ENCODE results near the gene LSAMP.

DNA sequence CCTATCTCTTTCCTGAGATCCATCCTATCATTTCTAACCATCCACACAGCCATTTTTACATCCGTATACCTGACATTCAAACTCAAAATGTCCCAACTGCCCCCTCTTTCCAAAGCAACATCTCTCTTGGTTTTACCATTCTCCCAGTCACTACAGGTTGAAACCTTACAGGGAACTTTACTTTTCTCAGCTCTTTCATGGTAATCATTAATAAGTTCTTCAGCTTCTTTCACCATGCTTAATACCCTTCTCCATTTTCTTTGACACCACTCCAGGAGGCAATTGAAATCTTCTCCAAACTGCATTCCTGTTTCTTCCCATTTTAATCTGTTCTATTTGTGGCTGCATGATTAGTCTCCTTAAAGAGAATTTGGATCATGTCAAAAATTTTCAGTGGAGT is 469.5 kb downstream of the LSAMP start:
- no peak for TF ChIP-seq POLR2A (IDR thresholded peaks at IDR 0.05)
- TF ChIP-seq, protein P1, sequence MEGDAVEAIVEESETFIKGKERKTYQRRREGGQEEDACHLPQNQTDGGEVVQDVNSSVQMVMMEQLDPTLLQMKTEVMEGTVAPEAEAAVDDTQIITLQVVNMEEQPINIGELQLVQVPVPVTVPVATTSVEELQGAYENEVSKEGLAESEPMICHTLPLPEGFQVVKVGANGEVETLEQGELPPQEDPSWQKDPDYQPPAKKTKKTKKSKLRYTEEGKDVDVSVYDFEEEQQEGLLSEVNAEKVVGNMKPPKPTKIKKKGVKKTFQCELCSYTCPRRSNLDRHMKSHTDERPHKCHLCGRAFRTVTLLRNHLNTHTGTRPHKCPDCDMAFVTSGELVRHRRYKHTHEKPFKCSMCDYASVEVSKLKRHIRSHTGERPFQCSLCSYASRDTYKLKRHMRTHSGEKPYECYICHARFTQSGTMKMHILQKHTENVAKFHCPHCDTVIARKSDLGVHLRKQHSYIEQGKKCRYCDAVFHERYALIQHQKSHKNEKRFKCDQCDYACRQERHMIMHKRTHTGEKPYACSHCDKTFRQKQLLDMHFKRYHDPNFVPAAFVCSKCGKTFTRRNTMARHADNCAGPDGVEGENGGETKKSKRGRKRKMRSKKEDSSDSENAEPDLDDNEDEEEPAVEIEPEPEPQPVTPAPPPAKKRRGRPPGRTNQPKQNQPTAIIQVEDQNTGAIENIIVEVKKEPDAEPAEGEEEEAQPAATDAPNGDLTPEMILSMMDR (IDR thresholded peaks at IDR 0.05) = no peak
- TF ChIP-seq POLR2AphosphoS5 (IDR thresholded peaks at IDR 0.05; ENCODE audit: insufficient read depth in 1 of 2, low read depth in 1 of 2) = no peak
